Panc1 (cell line): ENCODE data around the gene ATP10A.

Experiments used
- CTCF ChIP-seq: fragments of 450-650 bp; IDR thresholded peaks from 2 replicates; pipeline ENCODE4 v1.5.1; 2017; ENCODE audit warnings: mild to moderate bottlenecking
- POLR2AphosphoS5 ChIP-seq: IDR thresholded peaks from 2 replicates; pipeline ENCODE4 v1.6.1; 2012; ENCODE audit warnings: mild to moderate bottlenecking, low read depth, low read length, moderate library complexity
- REST ChIP-seq, 2 experiments: IDR thresholded peaks; 2 replicates each; pipeline ENCODE4 v1.6.1; 2011 to 2012; ENCODE audit warnings: low read depth in 2 of 2, control low read depth in 1 of 2, low read length in 1 of 2, mild to moderate bottlenecking in 1 of 2, moderate library complexity in 1 of 2; ENCODE audit not compliant: insufficient read depth in 1 of 2
- SIN3A ChIP-seq: IDR thresholded peaks from 2 replicates; pipeline ENCODE4 v1.6.1; 2012; ENCODE audit warnings: low read depth, mild to moderate bottlenecking, low read length, moderate library complexity, borderline replicate concordance; ENCODE audit not compliant: insufficient read depth
- TCF7L2 ChIP-seq: IDR thresholded peaks from 2 replicates; pipeline ENCODE4 v1.6.1; 2011; ENCODE audit warnings: mild to moderate bottlenecking, low read depth, low read length, inconsistent platforms

GRCh38 chr15:25711164-25711563 lies 152.0 kb downstream of the ATP10A start:
- TF ChIP-seq CTCF (no peak), REST (IDR thresholded peaks at IDR 0.05; ENCODE audit: insufficient read depth in 1 of 2, low read depth in 2 of 2, low read length in 1 of 2) (no peak), POLR2AphosphoS5 (no peak), TCF7L2 (no peak), SIN3A (no peak)
